Measurements from ENCODE around the gene TMIE. TPM values are rescaled to one million over a fixed set of nuclear protein-coding genes. Genes with fewer than 3 reads are reported as not detected.
"Not testable (repeated sequence)": the region's sequence is repeated elsewhere in the genome, so short reads cannot be mapped to it uniquely, and the experiment has no call there.

TMIE gene
- total RNA-seq, 1 donor from 2014 or later = not detected

DNA sequence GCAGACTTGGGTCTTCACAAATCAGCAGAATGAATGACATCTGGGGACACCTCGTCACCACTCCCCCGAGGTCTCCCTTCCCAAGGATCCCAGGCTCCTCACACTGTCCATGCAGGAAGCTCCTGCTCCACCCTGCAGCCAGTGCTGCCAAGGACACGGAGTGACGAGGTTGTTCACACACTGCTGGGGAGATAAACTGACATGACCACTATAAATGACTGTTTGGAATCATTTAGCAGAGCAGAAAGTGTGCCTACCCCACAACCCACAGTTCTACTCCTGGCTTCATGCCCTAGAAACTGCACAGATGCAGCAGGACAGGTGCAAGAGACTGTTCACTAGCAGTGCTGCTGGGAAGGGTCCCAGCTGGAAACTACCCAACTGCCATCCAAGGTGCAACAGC, 36.1 kb downstream of the TMIE start:
- DNase-seq (ENCODE audit: low spot score) = no peak
- peaks cover 7% of the 10 kb centered on the region for H3K27me3 Mint-ChIP-seq (ENCODE audit: low read depth)
- H3K9me3 Mint-ChIP-seq = no peaks in the 10 kb centered on the region
- no peak overlapping the region for H3K27ac Mint-ChIP-seq
- intact Hi-C loops (cut with micrococcal nuclease) = no loop called here
- H3K4me3 Mint-ChIP-seq (ENCODE audit: low read depth) = no peak overlapping the region
- no peaks in the 10 kb centered on the region for H3K36me3 Mint-ChIP-seq (ENCODE audit: low read depth)
- H3K4me1 Mint-ChIP-seq (ENCODE audit: low read depth) = no peaks in the 10 kb centered on the region

GRCh38 chr3:46739565-46739964, 38.4 kb downstream of the TMIE start:
- H3K36me3 Mint-ChIP-seq (ENCODE audit: low read depth); H3K9me3 Mint-ChIP-seq; DNase-seq (ENCODE audit: low spot score); intact Hi-C loops (cut with micrococcal nuclease); H3K4me1 Mint-ChIP-seq (ENCODE audit: low read depth); H3K27ac Mint-ChIP-seq; H3K27me3 Mint-ChIP-seq (ENCODE audit: low read depth); H3K4me3 Mint-ChIP-seq (ENCODE audit: low read depth): not testable (repeated sequence)

GRCh38 chr3:46742992-46743585, 41.9 kb downstream of the TMIE start:
- DNase-seq (ENCODE audit: low spot score) = no peak
- H3K27ac Mint-ChIP-seq = no peak overlapping the region
- intact Hi-C loops (cut with micrococcal nuclease) = no loop called here
- H3K9me3 Mint-ChIP-seq = no peaks in the 10 kb centered on the region
- peaks cover 8% of the 10 kb centered on the region for H3K27me3 Mint-ChIP-seq (ENCODE audit: low read depth)
- H3K36me3 Mint-ChIP-seq (ENCODE audit: low read depth) = no peaks in the 10 kb centered on the region
- no peak overlapping the region for H3K4me3 Mint-ChIP-seq (ENCODE audit: low read depth)
- H3K4me1 Mint-ChIP-seq (ENCODE audit: low read depth) = no peaks in the 10 kb centered on the region

- peaks cover 4% of the 10 kb centered on the region for H3K27me3 Mint-ChIP-seq (ENCODE audit: low read depth)
- H3K9me3 Mint-ChIP-seq = no peaks in the 10 kb centered on the region
- H3K4me3 Mint-ChIP-seq (ENCODE audit: low read depth) = no peak overlapping the region
- intact Hi-C loops (cut with micrococcal nuclease) = no loop called here
- DNase-seq (ENCODE audit: low spot score) = no peak
- H3K27ac Mint-ChIP-seq = no peak overlapping the region
- H3K36me3 Mint-ChIP-seq (ENCODE audit: low read depth) = no peaks in the 10 kb centered on the region
- H3K4me1 Mint-ChIP-seq (ENCODE audit: low read depth) = no peaks in the 10 kb centered on the region
Observed at GRCh38 chr3:46746711-46747110, 45.5 kb downstream of the TMIE start.

GRCh38 chr3:46748170-46748569, 47.0 kb downstream of the TMIE start:
- intact Hi-C loops (cut with micrococcal nuclease) = no loop called here
- Mint-ChIP-seq H3K36me3 (ENCODE audit: low read depth) (no peaks in the 10 kb centered on the region), H3K4me1 (ENCODE audit: low read depth) (no peaks in the 10 kb centered on the region), H3K27ac (no peak overlapping the region), H3K27me3 (ENCODE audit: low read depth) (peaks cover 4% of the 10 kb centered on the region), H3K4me3 (ENCODE audit: low read depth) (no peak overlapping the region), H3K9me3 (no peaks in the 10 kb centered on the region)
- no peak for DNase-seq (ENCODE audit: low spot score)

DNA sequence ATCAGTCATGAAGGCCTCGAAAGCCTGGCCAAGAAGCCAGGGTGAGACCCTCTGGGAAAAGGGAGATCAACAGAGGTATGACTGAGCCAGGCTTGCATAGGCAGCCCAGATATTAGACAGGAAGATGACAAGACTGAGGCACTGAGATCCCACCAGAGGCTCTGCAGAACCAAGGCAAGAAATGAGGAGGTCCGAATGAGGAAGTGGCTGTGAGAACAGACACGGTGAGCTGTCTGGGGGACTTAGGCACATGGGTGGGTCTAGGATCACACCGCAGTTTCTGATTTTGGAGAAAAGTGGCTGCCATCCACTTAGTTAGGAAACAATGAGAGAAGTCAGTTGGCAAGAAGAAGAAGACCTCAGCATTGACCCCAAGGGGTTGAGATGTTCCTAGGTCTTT, 47.9 kb downstream of the TMIE start:
- Mint-ChIP-seq H3K27me3 (ENCODE audit: low read depth) (peaks cover 4% of the 10 kb centered on the region), H3K27ac (no peak overlapping the region), H3K9me3 (no peaks in the 10 kb centered on the region), H3K36me3 (ENCODE audit: low read depth) (no peaks in the 10 kb centered on the region), H3K4me1 (ENCODE audit: low read depth) (peaks cover 3% of the 10 kb centered on the region), H3K4me3 (ENCODE audit: low read depth) (no peak overlapping the region)
- no peak for DNase-seq (ENCODE audit: low spot score)
- intact Hi-C loops (cut with micrococcal nuclease) = no loop called here

DNA sequence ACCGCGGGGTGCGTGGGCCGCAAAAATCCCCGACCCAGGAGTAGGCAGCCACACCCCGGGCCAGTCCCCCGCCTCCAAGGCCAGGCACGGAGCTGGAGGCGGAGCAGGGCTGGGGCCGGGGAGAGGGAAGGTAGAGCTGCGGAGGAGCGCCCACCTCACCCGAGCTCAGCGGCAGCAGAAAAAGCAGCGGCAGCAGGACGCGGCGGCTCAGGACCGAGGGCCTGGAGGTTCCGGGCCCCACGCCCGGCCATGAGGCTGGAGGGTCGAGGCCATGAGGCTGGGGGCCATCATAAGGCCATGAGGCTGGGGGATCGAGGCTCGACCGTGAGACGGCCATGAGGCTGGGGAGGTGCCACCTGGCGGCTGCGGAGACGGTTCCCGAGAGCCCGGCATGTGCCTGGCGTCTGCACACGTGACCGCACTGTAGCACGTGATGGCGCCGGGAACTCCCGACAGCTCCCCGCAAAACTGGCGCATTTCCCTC, 49.4 kb downstream of the TMIE start:
- intact Hi-C loops (cut with micrococcal nuclease) = no loop called here
- DNase-seq (ENCODE audit: low spot score) = no peak
- H3K27ac Mint-ChIP-seq = no peak overlapping the region
- peaks cover 4% of the 10 kb centered on the region for H3K27me3 Mint-ChIP-seq (ENCODE audit: low read depth)
- H3K4me3 Mint-ChIP-seq (ENCODE audit: low read depth) = no peak overlapping the region
- H3K4me1 Mint-ChIP-seq (ENCODE audit: low read depth) = peaks cover 3% of the 10 kb centered on the region
- no peaks in the 10 kb centered on the region for H3K9me3 Mint-ChIP-seq
- no peaks in the 10 kb centered on the region for H3K36me3 Mint-ChIP-seq (ENCODE audit: low read depth)

DNA sequence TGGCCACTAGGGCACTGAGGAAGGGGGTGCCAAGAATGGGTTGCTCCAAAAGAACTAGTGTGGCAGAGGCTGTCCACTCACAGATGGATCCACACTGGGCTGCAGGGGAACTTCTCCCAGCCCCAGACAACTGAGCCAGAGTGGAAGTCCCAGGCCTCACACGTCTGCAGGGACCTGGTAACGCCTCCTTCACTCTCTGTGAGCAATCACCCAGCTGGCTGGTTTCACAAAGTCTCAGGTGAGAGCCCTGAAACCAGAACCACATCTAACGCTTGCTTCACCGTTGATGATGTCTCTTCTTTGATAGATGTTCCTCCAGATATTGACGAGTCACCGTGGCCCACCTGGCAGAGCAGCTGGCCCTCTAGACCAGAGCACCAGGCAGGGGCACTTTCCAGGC, 51.9 kb downstream of the TMIE start:
- H3K27ac Mint-ChIP-seq; H3K4me3 Mint-ChIP-seq (ENCODE audit: low read depth); intact Hi-C loops (cut with micrococcal nuclease); H3K4me1 Mint-ChIP-seq (ENCODE audit: low read depth); H3K36me3 Mint-ChIP-seq (ENCODE audit: low read depth); H3K9me3 Mint-ChIP-seq; H3K27me3 Mint-ChIP-seq (ENCODE audit: low read depth); DNase-seq (ENCODE audit: low spot score): not testable (repeated sequence)

DNA sequence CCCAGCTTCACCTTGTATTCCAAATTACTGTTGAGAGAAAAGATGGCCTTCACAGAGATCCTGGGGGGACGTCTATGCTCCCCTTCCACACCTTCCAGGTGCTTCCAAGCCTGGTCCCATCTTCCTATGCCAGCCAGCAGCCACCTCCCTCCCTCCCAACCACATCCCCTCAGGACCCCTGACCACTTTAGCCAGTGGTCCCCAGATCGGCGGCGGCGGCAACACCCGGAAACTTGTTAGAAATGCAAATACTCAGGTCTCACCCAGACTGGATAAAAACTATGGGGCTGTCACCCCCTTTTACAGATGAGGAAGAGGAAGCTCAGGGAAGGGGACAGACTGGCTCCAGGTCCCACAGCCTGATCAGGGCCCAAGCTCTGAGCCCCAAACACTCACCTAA, 54.5 kb downstream of the TMIE start:
- H3K36me3 Mint-ChIP-seq (ENCODE audit: low read depth) = no peaks in the 10 kb centered on the region
- peaks cover 3% of the 10 kb centered on the region for H3K4me1 Mint-ChIP-seq (ENCODE audit: low read depth)
- H3K4me3 Mint-ChIP-seq (ENCODE audit: low read depth) = no peak overlapping the region
- peaks cover 6% of the 10 kb centered on the region for H3K27me3 Mint-ChIP-seq (ENCODE audit: low read depth)
- H3K27ac Mint-ChIP-seq = no peak overlapping the region
- intact Hi-C loops (cut with micrococcal nuclease) = no loop called here
- DNase-seq (ENCODE audit: low spot score) = no peak
- no peaks in the 10 kb centered on the region for H3K9me3 Mint-ChIP-seq

GRCh38 chr3:46756642-46757041, 55.5 kb downstream of the TMIE start:
- no peak overlapping the region for H3K27ac Mint-ChIP-seq
- peaks cover 6% of the 10 kb centered on the region for H3K27me3 Mint-ChIP-seq (ENCODE audit: low read depth)
- intact Hi-C loops (cut with micrococcal nuclease) = no loop called here
- H3K36me3 Mint-ChIP-seq (ENCODE audit: low read depth) = no peaks in the 10 kb centered on the region
- DNase-seq (ENCODE audit: low spot score) = no peak
- H3K4me3 Mint-ChIP-seq (ENCODE audit: low read depth) = no peak overlapping the region
- no peaks in the 10 kb centered on the region for H3K9me3 Mint-ChIP-seq
- peaks cover 3% of the 10 kb centered on the region for H3K4me1 Mint-ChIP-seq (ENCODE audit: low read depth)

- Mint-ChIP-seq H3K27ac (no peak overlapping the region), H3K36me3 (ENCODE audit: low read depth) (no peaks in the 10 kb centered on the region), H3K9me3 (peaks cover 18% of the 10 kb centered on the region), H3K27me3 (ENCODE audit: low read depth) (peaks cover 8% of the 10 kb centered on the region), H3K4me1 (ENCODE audit: low read depth) (no peaks in the 10 kb centered on the region), H3K4me3 (ENCODE audit: low read depth) (no peak overlapping the region)
- intact Hi-C loops (cut with micrococcal nuclease) = no loop called here
- DNase-seq (ENCODE audit: low spot score) = no peak
Observed at GRCh38 chr3:46759239-46760167, 58.3 kb downstream of the TMIE start.

All from activated T-helper 2 cell treated with anti-CD3 and anti-CD28 coated beads, Interferon-gamma antibody, Interleukin-2, Interleukin-4, amounts not matched to agents 10 μg/mL and 5 μg/mL and 100 μg/mL, durations not matched to agents 14 hours and 24 hours and 36 hours (primary cell).